GM12892 (cell line): ENCODE data around the gene EXO5. TPM values are rescaled to one million over a fixed set of nuclear protein-coding genes. Genes with fewer than 3 reads are reported as not detected.
"Not testable (repeated sequence)": the region's sequence is repeated elsewhere in the genome, so short reads cannot be mapped to it uniquely, and the experiment has no call there.

Source experiments
- DNase-seq: peaks from one replicate; pipeline ENCODE4 v3.0.0; 2011; ENCODE audit not compliant: insufficient read length
- FAIRE-seq: peaks from 2 replicates; lab custom pipeline; 2011; peaks lifted over from hg19 to GRCh38; lab: Jason Lieb, UNC
- POLR2A ChIP-seq: IDR thresholded peaks from 2 replicates; pipeline ENCODE4 v1.6.1; 2011; ENCODE audit warnings: low read depth, low read length, control low read depth
- POLR2AphosphoS5 ChIP-seq: IDR thresholded peaks from 2 replicates; pipeline ENCODE4 v1.6.1; 2011; ENCODE audit warnings: low read depth, low read length, control low read depth
- TAF1 ChIP-seq: IDR thresholded peaks from 2 replicates; pipeline ENCODE4 v1.6.1; 2011; ENCODE audit warnings: low read depth, mild to moderate bottlenecking, control low read depth, low read length, borderline replicate concordance
- polyA plus RNA-seq: library from polyadenylated mRNA; unstranded; fragments of >200 nt; gene quantifications from one replicate; pipeline ENCODE4 v1.2.1, GENCODE V29; 2012; ENCODE audit warnings: missing spikeins, inconsistent platforms; ENCODE audit not compliant: missing spikeins

EXO5 gene, protein sequence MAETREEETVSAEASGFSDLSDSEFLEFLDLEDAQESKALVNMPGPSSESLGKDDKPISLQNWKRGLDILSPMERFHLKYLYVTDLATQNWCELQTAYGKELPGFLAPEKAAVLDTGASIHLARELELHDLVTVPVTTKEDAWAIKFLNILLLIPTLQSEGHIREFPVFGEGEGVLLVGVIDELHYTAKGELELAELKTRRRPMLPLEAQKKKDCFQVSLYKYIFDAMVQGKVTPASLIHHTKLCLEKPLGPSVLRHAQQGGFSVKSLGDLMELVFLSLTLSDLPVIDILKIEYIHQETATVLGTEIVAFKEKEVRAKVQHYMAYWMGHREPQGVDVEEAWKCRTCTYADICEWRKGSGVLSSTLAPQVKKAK
- 10.7 TPM for polyA plus RNA-seq

DNA sequence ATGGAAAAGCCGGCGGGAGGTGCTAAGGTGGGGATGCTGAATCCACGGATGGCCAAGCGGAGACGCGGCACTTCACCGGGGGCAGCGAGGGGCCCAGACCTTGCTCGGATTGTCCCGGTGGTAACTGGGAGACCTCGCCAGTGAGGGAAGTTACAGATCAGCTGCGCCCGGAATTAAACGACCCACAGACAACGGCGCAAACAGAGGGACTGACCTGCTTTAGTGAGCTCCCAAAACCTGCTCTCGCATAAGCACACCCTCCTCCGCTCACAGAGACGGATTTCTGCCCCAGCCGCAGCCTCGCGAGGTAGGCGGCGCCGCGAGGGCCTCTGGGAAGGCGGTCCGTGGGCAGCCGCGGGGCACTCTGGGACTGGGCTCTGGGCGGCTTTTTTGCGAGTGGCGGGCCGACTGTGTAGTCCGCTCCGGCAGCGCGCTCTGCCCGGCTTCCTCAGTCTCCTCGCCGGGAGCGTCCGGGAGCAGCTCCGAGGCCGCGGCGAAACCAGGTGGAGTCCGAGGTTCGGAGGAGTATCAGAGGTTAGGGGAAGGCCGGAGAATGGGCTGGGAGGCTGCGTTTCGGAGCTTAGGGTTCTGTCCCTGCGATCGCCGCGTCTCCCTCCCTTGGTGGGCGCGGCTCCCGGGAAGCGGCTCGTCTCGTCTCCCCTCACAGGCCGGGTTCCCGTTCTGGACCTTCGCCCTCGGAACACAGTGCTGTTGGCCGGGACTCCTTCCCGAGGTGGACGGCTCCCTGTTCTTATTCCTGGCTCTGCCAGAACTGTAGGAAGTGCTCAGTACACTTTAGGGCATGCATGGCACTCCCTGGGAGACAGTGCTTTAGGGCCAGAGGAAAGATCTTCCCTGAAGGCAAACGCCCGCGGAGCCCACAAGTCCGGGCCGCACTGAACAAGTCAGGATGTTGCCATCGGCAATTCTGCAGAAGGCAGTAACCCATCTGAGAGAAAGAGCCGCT, at the start of gene EXO5:
Gene EXO5, plus strand, starts transcription at position 393 of the 967 bp plus-strand sequence. CDS start 5,778 bp downstream, outside the sequence.
- FAIRE-seq: peak; percentile 89
- DNase-seq: peak; percentile 69
- peak; percentile 88 for TF ChIP-seq POLR2A
- peak; percentile 60; the same call in 1 of the 2 replicates for TF ChIP-seq TAF1
- TF ChIP-seq POLR2AphosphoS5: peak; percentile 69

DNA sequence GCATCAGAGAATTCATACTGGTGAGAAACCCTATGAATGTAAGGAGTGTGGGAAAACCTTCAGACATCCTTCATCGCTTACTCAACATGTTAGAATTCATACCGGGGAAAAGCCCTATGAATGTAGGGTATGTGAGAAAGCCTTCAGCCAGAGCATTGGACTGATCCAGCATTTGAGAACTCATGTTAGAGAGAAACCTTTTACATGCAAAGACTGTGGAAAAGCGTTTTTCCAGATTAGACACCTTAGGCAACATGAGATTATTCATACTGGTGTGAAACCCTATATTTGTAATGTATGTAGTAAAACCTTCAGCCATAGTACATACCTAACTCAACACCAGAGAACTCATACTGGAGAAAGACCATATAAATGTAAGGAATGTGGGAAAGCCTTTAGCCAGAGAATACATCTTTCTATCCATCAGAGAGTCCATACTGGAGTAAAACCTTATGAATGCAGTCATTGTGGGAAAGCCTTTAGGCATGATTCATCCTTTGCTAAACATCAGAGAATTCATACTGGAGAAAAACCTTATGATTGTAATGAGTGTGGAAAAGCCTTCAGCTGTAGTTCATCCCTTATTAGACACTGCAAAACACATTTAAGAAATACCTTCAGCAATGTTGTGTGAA, 45.5 kb upstream of the EXO5 start:
- DNase-seq (no peak), FAIRE-seq (no peak)
- TF ChIP-seq TAF1 (no peak), POLR2A (no peak), POLR2AphosphoS5 (no peak)

DNA sequence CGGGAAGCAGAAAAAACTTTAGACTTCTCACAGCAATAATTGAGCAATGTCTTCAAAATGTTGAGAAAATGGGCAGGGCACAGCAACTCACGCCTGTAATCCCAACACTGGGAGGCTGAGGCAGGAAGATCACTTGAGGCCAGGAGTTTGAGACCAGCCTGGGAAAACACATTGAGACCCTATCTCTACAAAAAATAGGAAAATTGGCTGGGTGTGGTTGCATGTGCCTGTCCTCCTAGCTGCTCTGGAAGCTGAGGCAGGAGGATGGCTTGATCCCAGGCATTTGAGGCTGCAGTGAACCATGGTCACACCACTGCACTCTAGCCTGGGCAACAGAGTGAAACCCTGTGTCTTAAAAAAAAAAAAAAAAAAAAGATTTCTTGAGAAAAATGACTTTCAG, 39.2 kb upstream of the EXO5 start:
- FAIRE-seq (no peak), DNase-seq (no peak)
- no peak for TF ChIP-seq POLR2AphosphoS5
- no peak for TF ChIP-seq TAF1
- TF ChIP-seq POLR2A: no peak

DNA sequence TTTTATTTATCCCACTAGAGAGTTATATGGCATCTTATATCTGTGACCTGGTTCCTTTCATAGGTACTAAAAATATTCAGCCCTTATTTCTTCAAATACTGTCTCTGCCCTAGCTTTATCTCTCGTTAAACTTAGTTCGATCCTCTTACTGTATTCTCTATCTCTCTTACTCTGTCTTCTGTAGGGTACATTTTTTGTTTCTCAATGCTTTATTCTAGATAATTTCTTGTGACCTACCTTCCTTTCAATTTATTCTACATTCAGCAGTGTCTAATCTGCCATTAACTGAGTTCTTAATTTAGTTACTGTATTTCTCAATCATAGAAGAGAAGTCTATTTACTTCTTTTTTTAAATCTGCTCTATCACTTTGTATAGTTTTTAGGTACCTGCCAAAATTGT, 33.3 kb upstream of the EXO5 start:
- TF ChIP-seq TAF1: no peak
- TF ChIP-seq POLR2AphosphoS5: no peak
- TF ChIP-seq POLR2A: no peak
- FAIRE-seq: no peak
- DNase-seq: no peak

DNA sequence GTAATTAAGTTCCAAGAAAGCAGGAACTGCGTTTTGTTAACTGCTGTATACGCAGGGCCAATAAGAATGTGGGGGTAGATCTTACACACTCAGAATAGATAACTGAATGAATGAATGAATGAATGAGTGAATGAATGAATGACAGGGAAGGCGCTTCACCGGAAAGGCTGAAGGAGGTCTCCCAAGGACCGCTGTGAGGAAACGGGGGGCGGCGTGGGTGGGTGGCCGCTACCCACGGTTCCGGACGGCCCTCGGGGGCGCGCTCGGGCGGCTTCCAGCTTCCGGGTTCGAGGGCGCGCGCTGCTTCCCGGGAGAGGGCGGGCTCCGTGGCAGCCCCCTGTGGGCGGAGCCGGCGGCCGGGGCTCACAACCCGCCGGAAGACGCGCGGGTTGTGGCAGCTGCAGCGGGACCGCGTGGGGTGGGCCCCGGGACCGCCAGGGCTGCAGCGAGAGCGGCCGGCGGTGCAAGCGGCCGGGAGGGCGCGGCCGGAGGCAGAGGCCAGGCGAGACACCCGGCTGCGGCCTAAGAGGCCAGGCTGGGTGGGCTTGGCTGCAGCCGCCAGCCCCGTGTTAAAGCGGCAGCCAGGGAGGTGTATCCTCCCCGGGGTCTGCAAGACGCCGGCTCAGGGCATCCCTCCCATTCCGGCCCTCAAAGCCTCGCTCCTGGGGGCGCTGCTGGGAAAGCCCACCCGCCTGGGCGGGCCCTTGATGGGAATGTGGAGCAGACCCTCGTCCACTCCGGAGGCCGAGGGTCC, 31.5 kb upstream of the EXO5 start, which contains the start of gene ZFP69:
Gene ZFP69, plus strand, starts transcription at position 367 of the 754 bp plus-strand sequence. CDS start 2,072 bp downstream, outside the sequence.
- peak; percentile 37; the same call in 1 of the 2 replicates for TF ChIP-seq POLR2AphosphoS5
- peak; percentile 78; the same call in 1 of the 2 replicates for TF ChIP-seq POLR2A
- TF ChIP-seq TAF1: no peak
- DNase-seq (peak; percentile 79), FAIRE-seq (peak; percentile 80)

DNA sequence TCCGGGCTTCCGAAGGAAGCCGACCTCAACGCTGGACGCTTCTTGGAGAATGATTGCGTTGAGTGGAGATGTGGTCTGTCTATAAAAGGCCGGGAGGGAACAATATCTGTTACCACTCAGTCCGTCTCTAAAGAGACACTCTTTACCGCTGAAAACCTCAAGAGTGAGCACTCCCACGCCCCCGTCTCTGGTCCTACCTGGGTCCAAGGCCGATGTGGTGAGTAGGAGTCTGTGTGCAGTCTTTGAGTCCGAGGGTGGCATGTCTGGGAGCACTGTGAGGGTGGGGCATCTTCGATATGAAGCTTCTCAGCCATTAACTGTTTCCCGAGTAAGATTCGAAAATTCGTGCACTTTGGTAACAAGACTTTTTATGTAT, 30.9 kb upstream of the EXO5 start:
- TF ChIP-seq POLR2A (no peak), TAF1 (no peak)
- DNase-seq (peak; percentile 11), FAIRE-seq (no peak)

DNA sequence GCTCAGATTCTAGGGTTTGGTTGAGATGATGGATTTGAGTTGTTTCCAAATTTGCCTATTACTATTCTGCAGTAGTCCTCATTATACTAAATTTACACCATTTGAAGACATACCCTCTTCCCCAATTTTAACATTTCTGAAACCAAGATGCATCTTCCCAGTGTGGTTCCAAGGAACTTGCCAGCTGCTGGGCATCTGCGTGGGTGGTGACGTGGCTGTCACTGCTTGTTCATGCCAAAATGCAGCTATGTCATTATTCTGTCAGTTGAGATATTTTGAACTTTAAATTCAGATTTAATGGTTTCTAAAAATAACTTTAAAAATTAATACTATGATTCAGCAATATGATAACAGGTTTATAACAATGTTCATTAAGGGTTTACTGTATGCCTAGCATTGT, 30.3 kb upstream of the EXO5 start:
- no peak for DNase-seq
- TF ChIP-seq TAF1 (no peak), POLR2AphosphoS5 (no peak), POLR2A (no peak)
- FAIRE-seq: no peak

DNA sequence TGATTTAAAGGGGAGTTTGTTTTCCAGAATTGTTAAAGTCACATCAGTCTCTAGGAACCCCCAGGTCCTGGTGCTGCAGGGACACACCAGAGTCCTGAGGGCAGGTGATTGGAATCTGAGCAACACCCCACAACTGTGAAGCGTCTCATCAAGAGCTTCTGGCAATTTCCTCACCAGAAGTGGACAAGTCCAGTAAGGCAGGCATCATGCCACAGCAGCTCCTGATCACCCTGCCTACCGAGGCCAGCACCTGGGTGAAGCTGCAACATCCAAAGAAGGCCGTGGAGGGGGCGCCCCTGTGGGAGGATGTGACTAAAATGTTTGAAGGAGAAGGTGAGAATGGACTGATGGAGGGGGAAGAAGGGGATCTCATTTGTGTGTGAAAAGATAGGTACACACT, 29.4 kb upstream of the EXO5 start:
- no peak for FAIRE-seq
- TF ChIP-seq POLR2AphosphoS5 (no peak), POLR2A (no peak), TAF1 (no peak)
- no peak for DNase-seq

DNA sequence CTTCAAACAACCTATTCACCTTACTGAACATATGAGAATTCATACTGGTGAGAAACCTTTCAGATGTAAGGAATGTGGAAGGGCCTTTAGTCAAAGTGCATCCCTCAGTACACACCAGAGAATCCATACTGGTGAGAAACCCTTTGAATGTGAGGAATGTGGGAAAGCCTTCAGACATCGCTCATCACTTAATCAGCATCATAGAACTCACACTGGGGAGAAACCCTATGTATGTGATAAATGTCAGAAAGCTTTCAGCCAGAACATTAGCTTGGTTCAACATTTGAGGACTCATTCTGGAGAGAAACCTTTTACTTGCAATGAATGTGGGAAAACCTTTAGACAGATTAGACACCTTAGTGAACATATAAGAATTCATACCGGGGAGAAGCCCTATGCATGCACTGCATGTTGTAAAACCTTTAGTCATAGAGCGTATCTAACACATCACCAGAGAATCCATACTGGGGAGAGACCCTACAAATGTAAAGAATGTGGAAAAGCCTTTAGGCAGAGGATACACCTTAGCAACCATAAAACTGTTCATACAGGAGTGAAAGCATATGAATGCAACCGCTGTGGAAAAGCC, 13.2 kb upstream of the EXO5 start:
- TF ChIP-seq POLR2AphosphoS5: no peak
- no peak for TF ChIP-seq TAF1
- TF ChIP-seq POLR2A: no peak
- no peak for FAIRE-seq
- DNase-seq: no peak

DNA sequence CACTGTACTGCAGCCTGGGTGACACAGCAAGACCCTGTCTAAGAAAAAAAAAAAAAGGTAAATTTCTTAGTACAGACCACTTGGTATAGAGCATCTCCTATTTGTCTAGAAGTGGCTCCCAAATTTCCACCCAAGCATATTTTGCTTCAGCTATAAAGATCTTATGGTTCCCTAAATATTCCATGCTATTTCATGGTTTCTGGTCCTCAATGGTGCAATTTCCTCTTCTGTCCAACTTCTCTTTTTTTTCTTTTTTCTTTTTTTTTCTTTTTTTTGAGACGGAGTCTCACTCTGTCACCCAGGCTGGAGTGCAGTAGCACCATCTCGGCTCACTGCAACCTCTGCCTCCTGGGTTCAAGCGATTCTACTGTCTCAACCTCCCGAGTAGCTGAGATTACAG, 5.9 kb upstream of the EXO5 start:
- not testable (repeated sequence) for FAIRE-seq, DNase-seq

DNA sequence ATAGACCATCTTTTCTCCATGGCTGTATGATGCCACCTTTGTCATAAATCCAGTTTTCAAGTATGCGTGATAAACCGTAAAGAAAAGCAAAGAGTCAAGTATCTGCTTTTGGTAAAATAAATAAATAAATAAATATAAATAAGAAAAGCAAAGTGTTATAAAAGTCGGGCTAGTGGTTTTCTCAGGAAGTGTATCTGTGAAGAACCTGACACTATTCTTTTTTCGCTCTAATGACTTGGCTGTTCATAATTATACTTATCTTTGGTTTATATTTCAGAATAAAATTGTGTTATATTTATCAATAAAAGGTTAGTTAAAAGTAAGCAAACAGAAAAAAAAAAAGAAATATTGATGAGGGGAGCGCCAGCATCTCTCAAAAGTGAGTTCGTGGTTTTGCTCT, 594 bp upstream of the EXO5 start:
- DNase-seq (no peak), FAIRE-seq (no peak)
- TF ChIP-seq POLR2AphosphoS5: no peak
- no peak for TF ChIP-seq TAF1
- TF ChIP-seq POLR2A: no peak
